ENCODE results near the gene LRRN2.

The LRRN2 gene

DNA sequence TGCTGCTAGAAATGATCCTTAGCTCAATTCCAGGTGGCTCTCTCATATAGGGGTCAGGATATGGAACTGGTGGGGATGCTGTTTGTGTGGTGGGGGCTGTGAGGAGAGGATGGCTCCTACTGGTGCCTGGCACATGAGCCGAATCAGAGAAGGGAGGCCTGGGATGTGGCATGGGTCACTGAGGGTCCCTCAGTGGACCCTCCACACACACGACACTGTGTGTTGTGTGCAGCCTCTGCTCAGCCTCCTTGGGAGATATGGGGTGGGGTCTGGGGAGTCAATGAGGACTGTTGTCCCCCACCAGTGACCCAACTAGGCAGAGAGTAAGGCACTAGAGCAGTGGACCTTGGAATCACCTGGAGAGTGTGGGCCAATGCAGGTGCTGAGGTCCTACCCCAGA is 3.2 kb upstream of the LRRN2 start:
- no peak for DNase-seq

DNA sequence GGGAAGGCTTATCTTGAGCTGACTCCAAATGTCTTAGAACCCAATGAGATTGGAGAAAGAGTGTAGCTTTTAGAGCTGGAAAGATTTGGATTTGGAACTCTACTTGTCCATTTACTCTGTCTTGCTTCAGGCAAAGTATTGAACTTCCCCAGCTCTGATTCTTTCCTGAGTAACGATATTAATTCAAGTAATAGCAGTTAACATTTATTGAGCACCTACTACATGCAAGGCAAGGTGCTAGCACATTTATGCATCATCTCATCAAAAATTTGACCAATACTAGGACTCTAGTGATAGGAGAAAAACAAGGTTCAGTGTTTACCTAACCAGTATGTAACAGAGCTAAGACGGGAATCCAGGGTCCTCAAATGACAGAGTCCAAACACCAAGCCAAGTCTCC is 2.5 kb upstream of the LRRN2 start:
- no peak for DNase-seq

DNA sequence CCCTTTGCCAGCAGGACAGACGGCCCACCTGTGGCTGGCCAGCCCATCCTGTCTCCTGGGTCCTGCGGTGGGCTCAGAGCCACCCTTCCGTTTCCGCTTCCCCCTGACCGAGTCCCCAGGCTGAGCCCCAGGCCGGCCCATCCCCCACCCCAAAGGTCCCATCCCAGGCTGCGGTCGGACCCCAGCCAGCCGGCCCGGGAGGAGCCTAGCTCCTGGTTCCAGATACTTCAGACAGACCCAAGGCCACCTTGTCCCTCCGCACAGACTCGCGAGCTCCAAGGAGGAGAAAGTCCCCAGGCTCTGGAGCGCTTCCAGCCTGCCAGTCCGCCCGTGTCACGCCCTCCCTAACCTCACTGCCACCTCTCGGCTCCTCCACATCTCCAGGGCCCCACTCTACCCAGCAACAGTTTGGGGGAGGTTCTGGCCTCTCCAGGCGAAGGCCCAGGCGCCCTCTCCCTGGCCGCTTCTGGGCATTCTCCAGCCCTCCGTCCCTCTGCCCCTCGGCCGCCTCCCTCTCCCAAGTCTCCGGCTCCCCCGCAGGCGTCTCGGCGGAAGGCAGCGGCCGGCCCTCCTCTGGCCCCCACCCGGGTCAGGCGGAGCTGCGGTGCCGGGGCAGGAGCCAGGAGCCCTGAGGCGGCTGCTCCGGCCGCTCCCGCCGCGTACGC is 835 bp downstream of the LRRN2 start:
- no peak for DNase-seq

DNA sequence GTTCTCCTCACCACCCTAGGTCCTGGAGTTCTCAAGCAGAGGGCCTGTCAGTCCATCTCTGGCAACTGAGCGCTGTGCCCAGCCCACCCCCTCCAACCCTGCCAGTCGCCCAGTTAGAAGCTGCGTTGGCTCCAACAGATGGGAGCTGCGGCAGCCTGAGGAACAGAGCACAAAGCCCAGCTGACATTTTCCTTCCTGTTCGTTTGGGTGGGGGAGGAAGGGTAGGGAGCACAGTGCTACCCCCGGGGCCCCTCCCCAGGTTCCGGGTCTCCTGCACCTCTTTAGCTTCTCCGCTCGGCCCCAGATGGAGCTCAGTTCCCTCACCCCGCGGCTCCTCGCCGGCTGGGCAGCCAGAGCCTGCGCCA is 1.4 kb downstream of the LRRN2 start:
- DNase-seq, result no peak

DNA sequence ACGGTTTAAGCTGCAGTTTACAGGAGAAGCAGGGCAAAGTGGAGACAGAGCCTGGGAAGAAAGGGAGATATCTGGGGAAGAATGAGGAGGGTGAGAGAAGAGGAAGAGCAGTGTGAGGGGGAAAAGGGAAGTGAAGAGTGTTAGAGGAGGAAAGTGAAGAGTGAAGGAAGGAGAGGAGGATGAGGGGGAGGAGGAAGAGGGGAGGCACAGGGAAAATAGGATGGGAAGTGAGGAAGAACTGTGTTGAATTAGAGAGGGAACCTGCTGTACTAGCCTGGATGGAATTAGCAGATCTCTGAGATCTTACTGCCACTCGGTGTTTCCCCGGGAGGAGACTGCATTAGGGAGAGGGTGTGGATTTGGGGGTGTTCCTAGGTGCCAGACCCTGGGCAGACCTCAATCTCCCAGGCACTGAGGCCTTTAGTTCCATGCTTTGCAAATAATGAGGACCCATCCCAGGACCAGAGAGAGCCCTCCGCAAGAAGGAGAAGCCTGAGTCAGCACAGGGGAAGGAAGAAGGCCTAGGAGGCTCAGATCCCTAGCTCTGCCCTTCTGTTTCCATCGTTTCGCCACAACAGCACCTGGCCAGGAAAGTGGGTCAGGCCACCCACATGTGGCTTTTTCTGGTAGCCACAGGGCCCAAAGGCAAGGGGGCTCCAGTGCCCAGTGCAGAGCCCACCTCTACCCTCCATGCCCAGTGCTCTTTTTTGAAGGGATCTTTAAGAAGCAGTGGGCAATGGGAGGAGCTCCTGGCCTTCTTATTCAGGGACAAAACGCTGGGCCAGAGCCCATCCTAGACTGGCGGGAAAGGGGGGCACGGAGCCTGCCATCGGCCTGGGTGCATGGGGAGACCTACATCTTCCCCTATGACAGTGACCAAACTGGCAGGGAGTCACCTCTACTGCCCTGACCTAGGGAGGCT is 2.0 kb downstream of the LRRN2 start:
- DNase-seq, result no peak

DNA sequence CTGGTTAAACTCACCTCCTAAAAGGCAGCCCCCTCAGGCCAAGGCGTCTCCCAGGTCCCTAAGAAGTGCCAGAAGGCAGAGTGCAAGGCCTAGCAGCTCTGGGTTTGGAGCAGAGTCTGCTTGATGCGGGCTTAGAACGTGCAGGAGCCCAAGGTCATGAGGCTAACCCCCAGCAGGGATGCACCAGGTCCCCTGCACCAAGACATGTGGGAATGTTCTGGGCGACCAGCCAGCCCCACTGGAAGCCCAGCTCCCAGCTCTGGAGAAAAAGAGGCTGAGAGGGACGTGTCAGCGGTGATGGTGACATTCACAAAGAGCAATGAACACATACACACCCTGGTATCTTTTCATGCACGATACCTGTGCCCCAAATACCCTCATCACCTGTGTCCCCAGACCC is 5.1 kb downstream of the LRRN2 start:
- no peak for DNase-seq

DNA sequence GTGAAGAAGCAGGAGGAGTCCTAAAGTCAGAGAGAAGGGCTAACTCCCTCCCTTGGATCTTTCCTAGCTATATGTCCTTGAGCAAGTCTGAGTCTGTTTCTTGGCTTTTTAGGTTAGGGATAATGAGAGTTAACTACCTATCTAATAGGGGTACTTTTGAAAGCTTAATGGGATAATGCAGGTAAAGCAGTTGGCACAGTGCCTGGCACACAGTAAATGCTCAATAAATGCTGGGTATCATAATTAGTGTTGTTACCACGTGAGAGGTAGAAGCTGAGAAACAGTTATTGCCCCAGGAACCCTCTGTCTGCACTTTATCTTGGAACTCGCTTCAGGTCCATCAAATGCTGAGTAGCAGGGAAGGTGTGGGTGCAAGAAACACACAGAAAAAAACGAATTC is 5.5 kb downstream of the LRRN2 start:
- no peak for DNase-seq

DNA sequence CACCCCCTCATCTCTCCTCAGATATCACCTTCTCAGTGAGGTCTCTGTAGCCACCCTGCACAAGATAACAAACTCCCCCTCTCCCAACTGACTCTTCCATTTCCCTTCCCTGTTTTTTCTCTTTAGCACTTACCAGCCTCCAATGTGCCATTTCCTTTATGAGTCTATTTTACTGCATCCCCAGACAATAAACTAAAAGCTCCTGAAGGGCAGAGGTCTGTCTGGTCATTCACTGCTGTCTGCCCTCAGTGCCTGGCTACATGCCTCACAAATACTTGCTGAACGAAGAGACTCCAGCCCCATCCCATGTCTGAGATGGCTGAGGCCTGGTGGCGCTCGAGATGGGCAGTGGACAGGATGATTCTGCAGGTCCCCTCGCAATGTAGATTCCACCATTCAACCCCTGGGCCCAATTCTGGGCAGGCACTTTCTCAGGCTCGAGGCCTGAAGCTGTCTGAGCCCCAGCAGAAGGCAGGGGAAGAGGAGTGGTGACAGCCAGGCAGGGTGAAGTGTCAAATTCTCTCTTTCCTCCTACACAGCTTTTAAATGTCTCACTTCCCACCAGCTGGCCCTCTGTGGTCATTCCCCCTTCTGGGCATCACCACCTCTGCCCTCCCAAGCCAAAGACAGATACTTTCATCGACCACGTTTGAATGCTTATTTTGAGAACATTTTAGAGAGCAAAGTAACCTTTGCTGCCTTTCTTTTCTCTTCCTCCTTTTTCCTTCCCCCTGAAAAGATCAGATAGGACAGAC is 6.6 kb downstream of the LRRN2 start:
- no peak for DNase-seq

DNA sequence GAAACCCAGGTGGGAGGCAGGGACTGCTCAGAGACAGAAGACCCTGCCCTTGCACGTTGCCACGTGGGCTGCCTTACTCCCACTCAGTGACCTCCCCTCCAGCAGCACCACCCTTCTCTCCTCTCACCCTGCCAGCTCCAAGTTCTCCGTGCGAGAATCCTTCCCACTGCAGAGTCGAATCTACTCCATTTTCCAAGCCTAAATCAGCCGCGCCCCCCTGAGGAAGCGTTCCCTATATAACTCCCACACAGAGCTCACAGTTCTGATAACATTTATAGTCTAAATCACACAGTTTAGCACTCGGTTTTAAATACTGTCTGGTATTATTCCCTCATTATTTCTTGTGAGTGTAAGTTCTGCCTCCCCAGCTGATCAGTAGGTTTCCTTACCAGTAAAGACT is 7.7 kb downstream of the LRRN2 start:
- no peak for DNase-seq

DNA sequence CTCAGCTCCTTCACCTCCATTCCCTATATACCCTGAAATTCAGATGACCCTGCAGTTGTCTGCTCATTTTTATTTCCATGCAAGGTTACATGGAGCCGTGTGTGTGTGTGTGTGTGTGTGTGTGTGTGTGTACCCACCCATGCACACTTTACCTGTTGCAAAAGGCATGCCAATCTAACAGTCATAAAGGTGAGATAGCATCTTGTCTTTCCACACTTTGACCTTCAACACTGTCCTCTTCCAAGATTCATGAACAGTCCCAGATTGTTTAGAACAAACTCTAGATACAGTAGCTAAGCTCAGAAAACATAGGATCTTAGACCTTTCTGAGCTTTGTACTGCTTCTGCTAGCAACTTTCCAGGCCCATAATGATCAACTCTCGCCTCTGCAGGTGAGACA is 9.5 kb downstream of the LRRN2 start:
- DNase-seq, result no peak

DNA sequence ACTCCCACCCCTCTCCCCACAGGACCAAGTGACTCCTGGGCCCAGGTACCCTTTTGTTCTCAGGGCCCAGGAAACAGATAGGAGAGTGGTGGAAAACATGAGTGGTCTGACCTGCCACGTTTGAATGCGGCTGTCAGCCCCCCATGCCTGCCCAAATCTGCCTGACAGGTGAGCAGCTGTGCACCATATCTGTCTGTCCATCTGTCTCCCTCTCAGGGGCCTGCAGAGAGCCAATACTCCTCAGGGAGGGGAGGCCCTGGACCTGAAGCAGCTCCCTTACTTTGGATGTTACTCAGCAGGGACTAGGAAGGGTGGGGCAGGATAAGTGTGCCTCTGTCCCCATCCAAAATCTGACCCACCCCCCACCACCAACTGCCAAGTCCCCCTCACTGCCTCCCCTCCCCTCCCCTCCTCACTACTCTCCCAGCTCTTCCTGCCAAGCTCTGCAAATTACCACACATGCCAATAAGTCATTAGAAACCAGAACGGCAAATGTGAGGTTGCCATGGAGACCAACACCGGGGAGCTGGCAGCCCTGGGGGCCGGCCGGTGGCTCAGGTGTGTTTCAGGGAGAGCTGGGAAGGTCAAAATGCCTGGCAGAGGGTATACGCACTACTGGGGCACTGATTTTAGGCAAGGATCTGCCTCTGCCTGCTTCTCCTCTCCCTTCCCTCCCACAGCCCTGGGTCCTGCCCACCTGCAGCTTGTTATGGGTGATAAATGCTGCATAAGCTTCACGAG is 11.5 kb downstream of the LRRN2 start:
- DNase-seq, result no peak

DNA sequence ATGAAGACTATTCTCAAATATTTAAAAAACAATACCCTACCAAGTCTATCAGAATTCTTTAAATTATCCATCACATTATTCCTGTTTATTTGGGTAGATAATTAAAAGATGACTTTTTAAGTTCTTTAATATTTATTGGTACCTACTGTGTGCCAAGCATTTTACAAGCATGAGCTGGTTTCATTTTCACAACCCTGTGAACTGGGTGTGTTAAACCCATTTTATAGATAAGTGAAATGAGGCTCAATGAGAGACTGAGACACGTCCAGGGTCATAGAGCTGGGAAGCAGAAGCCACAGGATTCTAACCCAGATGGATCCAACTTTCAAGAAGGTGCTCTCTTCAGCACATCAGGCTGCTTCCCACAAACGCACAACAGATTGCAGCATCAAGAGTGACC is 12.3 kb downstream of the LRRN2 start:
- DNase-seq, result no peak

DNA sequence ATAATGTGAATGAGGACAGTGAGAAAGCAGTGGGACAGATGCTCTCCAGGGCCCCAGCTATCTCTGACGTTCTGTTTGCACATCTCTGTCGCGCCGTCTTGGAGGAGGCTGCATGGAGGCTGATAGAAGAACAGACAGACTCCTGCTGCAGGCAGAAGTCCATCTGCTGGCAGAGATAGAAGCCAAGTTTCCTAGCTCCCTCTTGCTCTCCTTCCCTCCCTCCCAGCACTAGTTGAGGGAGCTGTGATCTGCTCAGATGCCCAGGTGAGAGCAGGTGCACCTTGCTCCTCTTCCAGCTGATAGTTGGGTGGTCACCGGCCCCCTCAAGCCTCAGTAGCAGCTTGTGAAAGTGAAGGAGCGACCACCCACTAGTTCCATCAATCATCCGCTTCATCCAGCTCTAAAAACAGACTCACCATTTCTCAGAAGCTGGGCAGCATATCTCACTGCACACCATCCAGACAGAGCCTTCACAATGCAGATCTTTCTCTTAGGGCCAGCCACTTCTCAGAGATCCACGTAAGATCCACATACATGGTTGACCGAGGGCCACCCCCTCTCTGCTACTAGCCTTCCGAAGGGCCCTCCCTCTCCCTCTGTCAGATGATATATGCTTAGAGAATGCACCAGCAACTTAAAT is 12.9 kb downstream of the LRRN2 start:
- no peak for DNase-seq

DNA sequence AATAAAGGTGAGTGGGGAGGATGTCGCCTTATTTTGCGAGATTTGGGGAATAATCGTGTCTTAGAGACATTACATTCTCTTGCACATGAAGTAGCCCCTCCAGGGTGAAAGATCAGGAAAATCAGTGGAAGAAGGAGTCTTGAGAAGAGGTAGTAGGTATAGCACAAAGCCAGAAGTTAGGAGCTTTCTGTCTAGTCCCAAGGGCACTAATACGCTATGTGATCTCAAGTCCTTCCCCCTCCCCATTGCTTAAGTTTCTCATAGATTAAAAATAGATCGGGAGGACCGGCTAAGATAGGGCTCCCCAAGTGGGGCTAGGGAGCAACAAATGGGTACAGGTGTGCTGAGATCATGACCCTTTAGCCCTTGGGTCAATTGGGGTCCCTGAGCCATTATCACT is 13.5 kb downstream of the LRRN2 start:
- no peak for DNase-seq

DNA sequence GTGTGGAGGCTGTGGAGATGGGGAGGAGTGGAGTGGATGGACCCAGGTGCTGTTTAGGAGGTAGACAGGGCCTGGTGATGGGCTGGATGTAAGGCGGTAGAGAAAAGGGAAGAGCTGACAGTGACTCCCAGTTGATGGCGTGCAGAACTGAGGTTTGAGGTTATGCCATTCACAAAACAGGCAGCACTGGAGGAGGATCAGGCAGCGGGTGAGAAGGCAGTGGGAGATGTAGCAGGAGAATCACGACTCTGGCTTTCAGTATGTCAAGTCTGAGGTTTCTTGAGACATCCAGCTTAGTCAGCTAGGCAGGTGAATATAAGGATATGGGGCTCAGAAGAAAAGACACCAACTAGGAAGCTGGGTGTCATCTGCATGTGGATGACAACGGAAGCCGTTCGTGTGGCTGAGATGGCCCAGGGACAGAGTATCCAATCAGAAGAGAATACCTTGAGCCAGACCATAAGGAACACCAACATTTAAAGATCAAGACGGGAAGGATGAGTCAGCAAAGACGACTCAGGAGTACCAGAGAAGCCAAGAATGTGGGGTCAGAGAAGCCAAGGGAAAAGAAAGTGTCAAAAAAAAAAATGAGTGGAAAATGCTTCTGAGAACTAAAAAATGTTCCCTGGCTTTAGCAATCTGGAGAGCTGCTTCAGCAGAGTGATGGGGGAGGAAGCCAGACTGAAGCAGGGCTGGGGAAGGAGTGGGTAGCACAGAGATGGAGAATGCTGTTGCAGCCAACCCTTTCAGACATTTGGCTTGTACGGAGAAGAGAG is 15.2 kb downstream of the LRRN2 start:
- DNase-seq, result no peak

DNA sequence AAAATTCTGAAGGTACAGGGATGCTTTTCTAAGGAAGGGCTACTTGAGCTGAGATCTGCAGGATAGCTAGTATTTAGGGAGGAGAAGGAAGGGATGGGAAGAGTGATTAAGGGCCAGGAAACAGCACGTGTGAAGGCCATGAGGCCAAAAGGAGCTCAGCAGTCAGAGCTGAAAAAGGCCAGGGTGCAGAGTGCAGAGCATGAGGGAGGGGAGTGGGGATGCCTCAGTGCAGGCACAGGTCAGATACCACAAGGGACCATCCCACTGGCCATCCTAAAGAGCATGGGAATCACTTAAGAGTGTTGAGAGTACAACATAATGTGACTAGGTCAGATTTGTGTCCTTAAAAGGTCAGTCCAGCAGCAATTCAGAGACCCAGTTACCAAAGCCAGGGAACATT is 16.0 kb downstream of the LRRN2 start:
- DNase-seq, result no peak

DNA sequence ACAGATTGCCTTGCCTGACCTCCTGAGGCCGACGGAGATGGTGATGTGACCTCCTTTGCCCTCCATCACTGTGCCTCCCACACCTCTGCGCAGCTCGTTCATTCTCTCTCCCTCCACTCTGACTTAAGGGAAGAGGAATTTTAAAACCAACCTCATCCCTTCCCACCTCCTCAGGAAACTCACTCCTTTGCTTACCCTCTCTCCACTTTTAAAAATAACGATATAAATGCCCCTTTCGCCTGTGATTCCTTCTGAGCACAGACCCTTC is 21.2 kb downstream of the LRRN2 start:
- no peak for DNase-seq

DNA sequence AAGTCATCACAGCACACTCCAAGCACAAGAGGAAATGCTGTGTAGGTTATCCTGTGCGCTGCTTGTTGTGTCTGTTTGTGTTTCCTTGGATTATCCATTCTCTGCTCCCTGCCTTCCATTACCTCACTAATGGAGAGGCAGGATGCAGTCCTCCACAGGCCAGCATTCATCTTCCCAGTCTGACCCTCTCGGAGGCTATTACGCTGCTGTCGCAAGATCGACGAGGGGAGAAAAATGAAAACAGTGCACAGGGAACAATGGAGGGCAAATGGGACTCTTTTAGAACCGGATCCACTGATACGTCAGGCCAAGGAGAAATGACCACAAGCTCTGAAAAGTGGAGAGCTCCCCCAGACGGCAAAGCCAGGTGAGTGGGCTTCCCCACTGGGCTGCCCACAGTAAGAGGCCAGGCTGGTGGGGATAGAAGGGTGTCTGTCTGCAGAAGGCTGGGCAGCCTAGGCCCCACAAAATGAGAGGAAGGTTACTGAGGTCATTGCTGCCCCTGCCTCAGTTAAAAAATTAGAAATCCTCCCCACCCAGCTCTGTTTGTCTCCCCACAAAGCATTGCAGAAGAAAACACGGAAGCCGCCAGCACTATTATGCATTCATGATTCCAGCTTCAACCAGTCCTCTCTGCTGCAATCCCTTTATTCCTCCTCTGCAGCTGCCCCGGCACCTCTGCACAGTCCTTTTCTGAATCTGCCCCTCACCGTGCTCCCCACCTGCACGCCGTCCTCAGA is 21.7 kb downstream of the LRRN2 start:
- DNase-seq, result no peak

DNA sequence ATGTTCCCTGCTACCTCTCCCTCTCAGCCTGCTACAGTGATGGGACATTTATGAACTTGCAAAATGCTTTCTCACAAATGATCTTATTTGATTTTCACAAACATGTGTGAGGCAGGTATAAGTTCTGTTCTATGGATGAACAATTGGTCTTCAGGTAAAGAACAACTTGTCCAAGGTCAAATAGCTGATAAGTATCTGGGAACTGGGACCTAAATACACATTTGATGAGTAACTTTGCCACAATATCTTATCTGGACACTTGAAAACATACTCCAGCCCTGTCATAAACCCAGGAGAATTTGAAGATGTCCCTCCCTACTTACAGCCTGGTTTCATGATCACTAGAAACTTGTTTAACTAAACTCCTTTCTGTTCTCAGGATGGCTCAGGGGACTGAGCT is 23.0 kb downstream of the LRRN2 start:
- DNase-seq, result no peak

DNA sequence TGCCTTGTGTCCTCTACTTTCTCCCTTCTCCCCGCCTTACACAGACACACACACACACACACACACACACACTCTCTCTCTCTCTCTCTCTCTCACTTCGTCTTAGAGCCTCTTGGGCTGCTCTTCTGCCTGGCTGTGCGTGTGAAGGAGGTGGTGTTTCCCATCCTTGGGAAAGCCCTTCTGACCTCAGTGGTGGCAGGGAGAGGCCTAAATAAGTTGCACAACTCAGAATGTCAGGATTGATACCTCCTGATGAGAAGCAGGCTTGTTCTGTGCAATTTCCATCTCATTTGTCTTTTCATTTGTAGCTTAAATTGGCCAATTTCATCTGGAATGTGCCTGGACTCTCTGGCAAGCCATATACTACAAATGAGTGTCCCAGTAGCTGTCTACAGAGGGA is 25.0 kb downstream of the LRRN2 start:
- no peak for DNase-seq

DNA sequence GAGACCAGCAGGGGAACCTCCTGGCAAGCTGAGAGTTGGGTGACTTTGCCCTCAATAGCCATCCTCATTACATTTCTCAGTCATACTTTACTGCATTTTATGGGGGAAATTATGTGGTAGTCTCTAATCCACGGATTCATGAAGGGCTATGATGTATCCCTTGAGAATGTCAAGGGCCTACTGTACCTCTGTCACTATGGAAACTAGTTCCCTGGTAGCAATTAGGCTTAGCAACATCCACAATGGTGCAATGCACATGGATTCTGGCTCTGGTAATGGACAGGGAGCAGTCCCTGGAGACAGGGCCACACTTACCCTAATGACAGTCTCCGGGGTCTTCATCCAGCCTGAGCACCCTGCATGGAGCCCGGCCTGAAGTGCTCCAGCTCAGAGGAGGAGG is 26.5 kb downstream of the LRRN2 start:
- DNase-seq, result no peak
